Limb (tissue), 2 donors: ENCODE measurements around the gene MAGIX.
A peak's percentile ranks its signal among the peaks of the same experiment; 100 is the strongest.
"Not testable (repeated sequence)": the region's sequence is repeated elsewhere in the genome, so short reads cannot be mapped to it uniquely, and the experiment has no call there.

Experiments used
- DNase-seq, 2 donors: peaks; one replicate each; pipeline ENCODE4 v3.0.0-alpha.2; 2016; ENCODE audit errors: extremely low spot score in 2 of 2

MAGIX gene

DNA sequence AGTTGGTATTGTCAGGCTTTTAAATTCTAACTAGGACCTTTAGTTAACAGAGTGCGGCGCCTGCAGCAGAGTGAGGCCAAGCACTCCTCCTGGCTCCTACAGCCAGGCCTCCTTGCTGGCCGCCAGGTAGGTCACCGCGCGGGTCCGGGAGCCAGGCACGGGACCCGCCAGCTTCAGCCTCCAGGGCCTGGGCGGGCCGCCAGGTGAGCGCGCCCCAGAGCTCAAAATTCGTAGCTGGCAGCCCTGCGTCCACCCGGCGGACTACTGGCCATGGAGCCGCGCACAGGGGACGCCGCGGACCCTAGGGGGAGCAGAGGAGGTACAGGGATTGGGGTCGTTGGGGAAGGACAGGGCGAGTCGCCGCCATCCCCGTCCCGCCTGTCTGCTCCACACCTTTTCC lies at the start of gene MAGIX:
Gene MAGIX, plus strand, starts transcription at position 139 of the 400 bp plus-strand sequence. Its CDS starts 132 bp downstream, at position 271.
- no peak for DNase-seq

GRCh38 chrX:49116076-49116475 lies 46.5 kb upstream of the MAGIX start:
- DNase-seq = no peak

- no peak for DNase-seq
Observed at GRCh38 chrX:49116716-49117115, 45.8 kb upstream of the MAGIX start.

DNA sequence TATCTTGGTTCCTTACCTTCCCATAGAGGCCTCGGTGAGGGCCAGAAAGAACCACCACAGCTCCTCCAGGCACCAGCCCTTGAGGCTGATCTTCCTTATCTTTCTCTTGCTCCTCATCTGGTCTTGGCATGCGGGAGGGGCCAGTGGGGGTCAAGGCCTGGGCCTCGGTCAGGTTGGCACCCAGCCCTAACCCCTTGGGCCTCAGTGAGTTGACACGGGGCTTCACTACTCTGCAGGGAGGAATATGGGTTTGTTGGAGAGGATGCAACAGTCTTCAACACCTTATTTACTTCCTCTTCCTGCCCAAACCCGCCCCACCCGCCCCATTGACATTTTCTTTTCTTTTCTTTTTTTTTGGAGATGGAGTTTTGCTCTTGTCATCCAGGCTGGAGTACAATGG lies 45.0 kb upstream of the MAGIX start:
- DNase-seq = no peak

- no peak for DNase-seq
Observed at GRCh38 chrX:49120091-49120490, 42.5 kb upstream of the MAGIX start.

DNA sequence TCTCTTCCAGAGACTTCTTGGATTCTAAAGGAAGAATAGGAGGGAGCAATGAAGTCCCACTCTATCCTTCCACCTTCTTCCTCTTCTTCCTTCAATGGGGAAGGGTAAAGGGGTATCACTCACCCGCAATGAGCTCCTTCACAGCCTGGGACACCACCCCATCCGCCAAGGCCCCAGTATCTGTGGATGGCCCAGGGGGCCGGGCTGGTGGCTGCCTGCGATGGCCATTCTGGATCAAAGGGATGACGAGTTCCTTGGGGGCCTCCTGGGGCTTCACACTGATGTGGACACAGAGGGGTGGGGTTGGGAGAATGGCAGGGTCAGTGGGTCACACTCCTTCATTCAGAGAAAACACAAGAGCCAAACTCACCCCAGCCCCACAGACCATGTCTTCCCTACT lies 40.1 kb upstream of the MAGIX start:
- no peak for DNase-seq

- DNase-seq = not testable (repeated sequence)
Observed at GRCh38 chrX:49127742-49128258, 34.8 kb upstream of the MAGIX start.

DNA sequence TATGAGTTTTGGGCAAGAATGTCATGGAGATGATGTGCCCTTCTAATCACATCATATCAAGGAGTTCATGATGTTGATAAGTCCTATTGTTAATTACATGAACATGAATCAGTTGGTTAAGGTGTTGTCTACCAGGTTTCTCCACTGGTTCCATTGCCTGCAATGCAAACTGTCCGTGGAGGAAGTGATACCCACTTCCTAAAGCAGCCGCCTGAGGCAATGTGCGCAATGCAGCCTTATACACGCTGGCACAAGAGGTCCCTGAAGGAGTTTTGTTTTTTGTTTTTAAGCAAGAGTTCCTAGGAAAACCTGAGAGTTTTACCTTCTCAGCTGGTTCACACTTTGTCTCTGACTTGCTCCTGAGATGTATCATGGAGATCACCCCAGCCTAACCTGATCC lies 33.1 kb upstream of the MAGIX start:
- DNase-seq = no peak

GRCh38 chrX:49132275-49132674 lies 30.3 kb upstream of the MAGIX start:
- not testable (repeated sequence) for DNase-seq

- DNase-seq = no peak
Observed at GRCh38 chrX:49133759-49134158, 28.8 kb upstream of the MAGIX start.

DNA sequence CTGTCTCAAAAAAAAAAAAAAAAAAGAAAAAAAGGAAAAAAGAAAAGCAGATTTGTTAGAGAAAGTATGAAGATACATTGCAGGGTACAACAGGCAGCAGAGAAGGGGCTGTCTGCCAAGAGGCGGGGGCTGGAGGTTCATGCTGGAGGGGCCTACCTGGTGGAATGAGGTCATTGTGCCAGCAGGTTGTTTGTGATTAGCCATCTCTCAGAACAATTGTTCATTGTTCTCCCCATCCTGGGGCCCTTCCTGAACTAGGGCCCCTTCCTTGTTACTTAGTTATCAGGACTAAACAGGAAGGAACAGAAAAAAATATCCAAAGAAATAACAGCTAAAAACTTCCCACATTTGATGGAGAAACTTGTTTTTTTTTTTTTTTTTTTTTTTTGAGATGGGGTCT lies 25.1 kb upstream of the MAGIX start:
- DNase-seq = no peak

DNA sequence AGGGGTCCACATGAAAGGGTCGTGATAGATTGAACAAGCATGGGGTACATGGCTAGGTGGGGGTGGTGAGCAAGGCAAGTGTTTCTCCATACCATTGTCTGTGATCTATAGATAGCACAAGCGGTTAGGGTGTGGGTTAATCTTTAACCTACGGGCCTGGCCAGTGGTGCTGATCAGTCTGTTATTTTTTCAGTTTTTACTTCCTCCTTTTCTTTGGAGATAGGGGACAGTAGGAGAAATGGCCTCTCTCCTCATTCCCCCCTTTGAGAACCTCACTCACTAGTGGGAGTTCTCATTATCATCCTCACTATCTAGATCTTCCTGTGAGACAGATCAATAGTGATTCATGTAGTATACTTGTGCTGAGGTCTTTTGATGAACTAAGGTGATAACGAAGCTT lies 22.8 kb upstream of the MAGIX start:
- no peak for DNase-seq

DNA sequence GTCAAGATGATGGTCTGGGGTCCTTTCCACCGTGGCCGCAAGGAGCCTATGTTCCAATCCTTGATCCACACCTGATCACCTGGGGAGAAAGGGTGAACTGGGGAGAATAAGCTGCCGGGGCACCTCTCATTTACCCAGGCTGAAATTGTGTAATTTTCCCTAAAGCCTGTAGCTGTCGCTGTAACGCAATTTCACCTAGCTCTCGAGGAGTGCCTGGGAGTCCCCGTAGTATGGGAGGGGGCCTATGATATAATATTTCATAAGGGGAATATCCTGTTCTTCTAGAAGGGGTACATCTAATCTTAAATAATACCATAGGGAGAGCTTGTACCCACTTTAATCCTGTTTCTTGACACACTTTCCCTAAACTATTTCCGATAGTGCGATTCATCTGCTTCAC lies 20.3 kb upstream of the MAGIX start:
- not testable (repeated sequence) for DNase-seq

DNA sequence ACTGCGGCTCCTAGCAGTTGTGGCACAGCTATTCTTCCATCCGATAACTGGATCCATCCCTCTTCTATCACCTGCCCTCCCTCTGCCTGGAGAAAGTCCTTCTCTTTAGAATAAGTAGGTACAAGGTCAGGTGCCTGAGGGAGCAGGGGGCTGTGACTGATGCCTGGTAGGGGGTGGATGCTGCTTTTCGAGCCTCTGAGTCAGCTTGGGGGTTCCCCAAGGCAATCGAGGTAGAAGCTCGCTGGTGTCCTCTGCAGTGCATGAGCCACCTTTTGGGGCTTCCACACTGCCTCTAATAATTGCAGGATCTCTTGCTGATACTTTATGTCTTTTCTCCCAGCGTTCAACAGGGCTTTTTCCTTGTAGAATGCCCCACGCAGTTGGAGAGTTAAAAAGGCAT lies 19.4 kb upstream of the MAGIX start:
- not testable (repeated sequence) for DNase-seq

DNA sequence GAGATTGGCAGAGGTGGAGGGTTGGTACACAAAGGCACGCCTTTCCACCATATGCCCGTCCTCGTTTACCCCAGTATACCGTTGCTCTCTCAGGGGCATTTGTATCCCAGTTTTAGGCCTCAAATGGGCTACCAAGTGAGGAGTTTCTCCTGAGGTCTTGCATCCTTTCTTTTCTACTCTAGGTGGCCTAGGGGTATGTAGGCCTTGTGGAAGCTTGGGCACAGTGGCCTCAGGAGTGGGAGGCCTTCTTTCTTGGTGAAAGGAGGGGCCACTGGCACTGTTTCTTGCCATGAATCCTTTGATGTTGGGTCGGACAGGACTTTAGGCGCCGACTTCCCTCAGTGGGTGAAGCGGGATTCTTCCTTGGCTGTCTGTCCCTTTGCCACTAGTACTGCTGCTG lies 15.3 kb upstream of the MAGIX start:
- no peak for DNase-seq

DNA sequence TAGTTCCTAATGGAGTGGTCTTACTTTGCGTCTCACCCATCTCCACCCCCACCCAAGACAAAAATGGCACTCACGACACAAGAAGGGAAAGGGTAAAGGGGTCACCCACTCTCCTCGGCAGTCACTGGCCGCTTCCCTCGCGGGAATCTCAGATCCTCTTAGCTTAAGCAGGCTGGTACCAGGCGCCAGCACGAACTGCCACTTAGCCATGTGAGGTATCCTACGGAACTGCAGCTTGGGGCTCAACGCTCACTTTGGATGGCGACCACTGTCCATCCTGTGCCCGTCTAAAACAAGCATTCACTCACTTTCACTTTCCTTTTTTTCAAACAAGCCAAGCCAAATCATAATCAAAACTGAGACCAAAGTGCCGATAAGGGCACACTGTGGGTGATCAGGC lies 14.6 kb upstream of the MAGIX start:
- no peak for DNase-seq

DNA sequence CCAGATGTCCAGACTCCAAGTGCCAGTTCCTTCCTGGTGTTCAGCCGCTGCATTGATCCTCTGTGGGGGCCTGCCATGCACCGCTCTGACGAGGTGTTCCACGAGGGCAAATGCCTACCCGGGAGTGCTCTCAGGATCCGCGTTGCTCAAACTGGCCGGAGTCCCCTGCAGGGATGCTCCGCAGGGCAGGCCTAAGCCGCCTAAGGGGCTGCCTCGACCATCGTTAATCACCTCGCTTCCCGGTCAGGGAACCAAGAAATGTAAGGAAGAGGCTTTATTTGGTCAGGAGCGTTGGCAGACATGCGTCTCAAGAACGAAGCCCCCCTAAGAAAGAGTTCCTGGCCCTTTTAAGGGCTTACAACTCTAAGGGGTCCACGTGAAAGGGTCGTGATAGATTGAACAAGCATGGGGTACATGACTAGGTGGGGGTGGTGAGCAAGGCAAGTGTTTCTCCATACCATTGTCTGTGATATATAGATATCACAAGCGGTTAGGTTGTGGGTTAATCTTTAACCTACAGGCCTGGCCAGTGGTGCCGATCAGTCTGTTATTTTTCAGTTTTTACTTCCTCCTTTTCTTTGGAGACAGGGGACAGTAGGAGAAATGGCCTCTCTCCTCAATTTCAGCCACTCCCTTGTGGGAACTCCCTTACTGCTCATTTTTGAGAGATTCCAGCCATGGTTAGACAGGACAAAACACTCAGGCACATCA lies 14.0 kb upstream of the MAGIX start:
- not testable (repeated sequence) for DNase-seq

GRCh38 chrX:49149291-49149690 lies 13.3 kb upstream of the MAGIX start:
- not testable (repeated sequence) for DNase-seq

- DNase-seq = no peak
Observed at GRCh38 chrX:49153467-49153866, 9.1 kb upstream of the MAGIX start.

DNA sequence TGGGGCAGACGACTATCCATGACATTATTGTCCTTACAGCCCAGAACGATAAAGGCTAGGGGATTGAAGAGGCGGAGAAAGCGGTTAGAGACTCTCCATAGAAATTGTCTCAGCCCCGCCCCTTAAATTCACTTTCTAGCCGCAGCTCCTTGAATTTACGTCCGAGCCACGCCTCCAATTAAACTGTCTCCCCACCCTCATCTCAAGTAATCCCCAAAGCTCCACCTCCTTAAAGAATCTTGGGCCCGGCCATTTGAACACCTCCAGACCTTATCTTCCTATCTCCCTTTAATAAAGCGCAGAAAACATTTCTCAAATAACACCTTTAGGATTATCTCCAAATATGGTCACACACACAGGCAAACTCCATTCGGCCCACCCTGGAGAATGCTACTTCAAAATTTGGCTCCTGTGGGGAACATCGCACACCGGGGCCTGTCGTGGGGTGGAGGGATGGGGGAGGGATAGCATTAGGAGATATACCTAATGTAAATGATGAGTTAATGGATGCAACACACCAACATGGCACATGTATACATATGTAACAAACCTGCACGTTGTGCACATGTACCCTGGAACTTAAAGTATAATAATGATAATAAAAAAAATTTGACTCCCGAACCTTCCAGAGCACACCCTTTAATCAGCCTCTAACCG lies 7.2 kb upstream of the MAGIX start:
- peak; percentile 5 to 39 for DNase-seq

- peak; percentile 75 to 90 for DNase-seq
Observed at GRCh38 chrX:49155900-49156837, 6.4 kb upstream of the MAGIX start.

GRCh38 chrX:49157194-49157593 lies 5.4 kb upstream of the MAGIX start:
- DNase-seq = no peak
